Natural killer cell (primary cell): ENCODE results near the gene CDKN1C. TPM values are rescaled to one million over a fixed set of nuclear protein-coding genes. Genes with fewer than 3 reads are reported as not detected.

Experiments
- ATAC-seq, 3 donors: fragments of 150-1000 bp in 2 of 3; fragments of 200-7000 bp in 1 of 3; cut with Tn5 transposase; 1 replicate in 1 of 3; 2 replicates in 2 of 3; pipeline ENCODE4 v1.10.0; 2021; ENCODE audit warnings: mild to moderate bottlenecking in 2 of 3, moderate library complexity in 2 of 3
- DNase-seq, 2 donors: peaks; one replicate each; pipeline versions ENCODE4 v3.0.0 to v3.0.0-alpha.2; 2013 to 2021; ENCODE audit warnings: mixed read lengths in 1 of 2
- H3K27ac ChIP-seq: one replicate; pipeline ENCODE4 v1.5.1; 2013; ENCODE audit warnings: mild to moderate bottlenecking, low read length
- H3K27me3 ChIP-seq: one replicate; pipeline ENCODE4 v1.6.1; 2013; ENCODE audit warnings: low read length; ENCODE audit not compliant: control insufficient read depth, insufficient read depth
- H3K36me3 ChIP-seq: one replicate; pipeline ENCODE4 v1.6.1; 2013; ENCODE audit warnings: low read length; ENCODE audit not compliant: control insufficient read depth, insufficient read depth
- H3K4me1 ChIP-seq: one replicate; pipeline ENCODE4 v1.6.1; 2013; ENCODE audit warnings: low read length; ENCODE audit not compliant: control insufficient read depth, insufficient read depth
- H3K4me3 ChIP-seq: one replicate; pipeline ENCODE4 v1.5.1; 2013; ENCODE audit warnings: low read length
- H3K9me3 ChIP-seq: one replicate; pipeline ENCODE4 v1.6.1; 2013; ENCODE audit warnings: low read length; ENCODE audit not compliant: control insufficient read depth, insufficient read depth
- H3K27ac Mint-ChIP-seq, 2 donors: one replicate each; pipeline ENCODE4 v1.8.0; 2022; ENCODE audit warnings: mild to moderate bottlenecking in 2 of 2, mixed read lengths in 2 of 2, moderate library complexity in 1 of 2
- H3K27me3 Mint-ChIP-seq, 2 donors: one replicate each; pipeline ENCODE4 v1.8.0; 2022; ENCODE audit warnings: low read depth in 2 of 2, mixed read lengths in 2 of 2
- H3K36me3 Mint-ChIP-seq: one replicate; pipeline ENCODE4 v1.8.0; 2022; ENCODE audit warnings: mixed read lengths
- H3K4me1 Mint-ChIP-seq, 2 donors: one replicate each; pipeline ENCODE4 v1.8.0; 2022; ENCODE audit warnings: mixed read lengths in 2 of 2
- H3K4me3 Mint-ChIP-seq: one replicate; pipeline ENCODE4 v1.8.0; 2022; ENCODE audit warnings: mild to moderate bottlenecking, moderate library complexity, mixed read lengths
- H3K9me3 Mint-ChIP-seq, 2 donors: one replicate each; pipeline ENCODE4 v1.8.0; 2022; ENCODE audit warnings: mixed read lengths in 2 of 2
- WGBS: methylation state at CpG from one replicate; pipeline ENCODE4 v1.1.7; 2013; ENCODE audit warnings: missing lambda C conversion rate; ENCODE audit not compliant: insufficient coverage; 5-methylcytosine and 5-hydroxymethylcytosine counted together
- intact Hi-C: fragments of 100-400 bp; cut with micrococcal nuclease; formaldehyde crosslinking; loops from one replicate; pipeline ENCODE4 v1.14.2; 2022
- total RNA-seq, 4 donors: library from RNA; stranded (reverse); fragments of 120-200 nt in 1 of 4; gene quantifications; one replicate each; pipeline versions ENCODE4 v1.2.3 to v1.2.4, GENCODE V29; 2013 to 2022
- TF ChIP-seq, protein P1 (sequence below): fragments of 200-600 bp; IDR thresholded peaks from one replicate; pipeline ENCODE4 v1.8.0; 2022; ENCODE audit warnings: antibody characterized with exemption

CDKN1C gene
- total RNA-seq, 3 donors from 2014 or later (not counting 1 experiment from before 2014, with no cell fraction given) = 2.6 to 27.9 (median 6.3) TPM

DNA sequence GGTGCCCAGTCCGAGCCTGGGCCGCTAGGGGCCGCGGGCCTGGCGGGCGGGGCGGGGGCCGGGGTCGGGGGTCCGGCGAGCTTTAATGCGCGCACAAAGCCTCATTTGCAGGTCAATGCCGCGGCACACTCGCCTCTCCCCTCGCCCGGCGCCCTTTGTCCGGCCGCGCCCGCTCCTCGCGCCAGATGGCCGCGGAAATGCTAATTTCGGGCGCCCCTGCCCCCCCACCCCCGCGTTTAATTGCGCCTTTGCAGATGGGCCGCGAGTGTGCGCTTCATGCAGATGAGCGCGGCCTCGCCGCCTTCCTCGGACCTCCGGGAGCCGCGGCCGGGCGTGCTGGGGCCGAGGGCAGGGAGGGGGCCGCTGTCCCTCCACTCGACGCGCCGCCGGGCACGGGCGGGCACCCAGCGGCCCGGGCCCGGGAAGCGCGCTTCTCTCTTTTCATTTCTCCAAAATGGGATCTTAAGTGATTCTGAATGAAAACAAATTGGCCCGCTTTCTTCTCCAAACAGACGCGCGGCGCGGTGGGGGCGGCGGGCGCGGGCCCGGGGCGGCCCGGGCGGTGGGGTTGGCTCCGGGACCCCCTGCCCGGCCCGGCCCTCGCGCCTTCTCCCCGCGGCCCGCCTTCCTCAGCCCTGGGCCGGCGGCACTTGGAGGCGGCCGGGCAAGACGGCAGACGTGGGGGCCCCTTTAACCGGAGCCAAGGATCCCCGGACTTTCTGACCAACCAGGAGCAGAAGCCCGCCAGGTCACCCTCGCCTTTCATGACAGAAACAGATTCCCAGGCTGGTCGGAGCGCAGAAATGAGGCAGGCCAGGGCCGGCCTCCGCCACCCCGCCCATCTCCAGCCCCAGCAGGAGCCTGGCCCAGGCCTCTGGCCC lies 22.9 kb downstream of the CDKN1C start:
- H3K4me1 ChIP-seq = no peaks in the 10 kb centered on the region
- no peak for ATAC-seq
- TF ChIP-seq, protein P1, sequence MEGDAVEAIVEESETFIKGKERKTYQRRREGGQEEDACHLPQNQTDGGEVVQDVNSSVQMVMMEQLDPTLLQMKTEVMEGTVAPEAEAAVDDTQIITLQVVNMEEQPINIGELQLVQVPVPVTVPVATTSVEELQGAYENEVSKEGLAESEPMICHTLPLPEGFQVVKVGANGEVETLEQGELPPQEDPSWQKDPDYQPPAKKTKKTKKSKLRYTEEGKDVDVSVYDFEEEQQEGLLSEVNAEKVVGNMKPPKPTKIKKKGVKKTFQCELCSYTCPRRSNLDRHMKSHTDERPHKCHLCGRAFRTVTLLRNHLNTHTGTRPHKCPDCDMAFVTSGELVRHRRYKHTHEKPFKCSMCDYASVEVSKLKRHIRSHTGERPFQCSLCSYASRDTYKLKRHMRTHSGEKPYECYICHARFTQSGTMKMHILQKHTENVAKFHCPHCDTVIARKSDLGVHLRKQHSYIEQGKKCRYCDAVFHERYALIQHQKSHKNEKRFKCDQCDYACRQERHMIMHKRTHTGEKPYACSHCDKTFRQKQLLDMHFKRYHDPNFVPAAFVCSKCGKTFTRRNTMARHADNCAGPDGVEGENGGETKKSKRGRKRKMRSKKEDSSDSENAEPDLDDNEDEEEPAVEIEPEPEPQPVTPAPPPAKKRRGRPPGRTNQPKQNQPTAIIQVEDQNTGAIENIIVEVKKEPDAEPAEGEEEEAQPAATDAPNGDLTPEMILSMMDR = no peak
- H3K9me3 ChIP-seq = no peaks in the 10 kb centered on the region
- H3K4me1 Mint-ChIP-seq = peaks cover 0 to 5% of the 10 kb centered on the region in 2 donors
- no peak for DNase-seq
- WGBS = 12% methylated on average over 96 of the region's 96 CpGs
- H3K27me3 ChIP-seq = peaks cover 12% of the 10 kb centered on the region
- no peaks in the 10 kb centered on the region for H3K36me3 ChIP-seq
- H3K9me3 Mint-ChIP-seq = no peaks in the 10 kb centered on the region
- no peak overlapping the region for H3K27ac ChIP-seq
- H3K4me3 Mint-ChIP-seq = no peak overlapping the region
- peaks cover 29 to 37% of the 10 kb centered on the region in 2 donors for H3K27me3 Mint-ChIP-seq
- intact Hi-C loops = no loop called here
- no peak overlapping the region for H3K4me3 ChIP-seq
- H3K36me3 Mint-ChIP-seq = no peaks in the 10 kb centered on the region
- no peak overlapping the region for H3K27ac Mint-ChIP-seq

DNA sequence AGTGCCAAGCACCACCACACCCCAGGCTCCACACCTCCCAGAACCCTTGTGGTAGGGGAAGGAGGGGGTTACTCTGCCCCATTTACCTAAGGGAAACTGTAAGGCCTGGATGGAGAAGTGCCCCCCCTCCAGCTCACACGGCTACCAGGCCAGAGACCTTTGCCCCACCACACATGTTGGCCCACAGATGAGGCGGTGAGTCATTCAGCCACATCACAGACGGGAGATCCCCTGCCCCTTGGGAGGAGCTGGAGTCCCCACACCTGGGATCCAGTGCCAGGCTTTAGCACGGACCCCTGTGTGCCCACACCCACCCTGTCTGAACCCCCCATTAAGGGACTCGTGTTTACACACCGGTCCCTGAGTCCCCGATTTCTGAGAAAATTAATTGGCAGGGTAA lies 24.9 kb downstream of the CDKN1C start:
- DNase-seq (peak in 1 of 2 donors; percentile 22), ATAC-seq (peak in 2 of 3 donors; percentile 48 to 50)
- peaks cover 19 to 30% of the 10 kb centered on the region in 2 donors for H3K27me3 Mint-ChIP-seq
- Histone ChIP-seq H3K9me3 (no peaks in the 10 kb centered on the region), H3K4me1 (no peaks in the 10 kb centered on the region), H3K27me3 (peaks cover 8% of the 10 kb centered on the region), H3K4me3 (no peak overlapping the region), H3K36me3 (no peaks in the 10 kb centered on the region), H3K27ac (no peak overlapping the region)
- intact Hi-C loops = no loop called here
- no peak overlapping the region for H3K27ac Mint-ChIP-seq
- no peaks in the 10 kb centered on the region for H3K9me3 Mint-ChIP-seq
- no peaks in the 10 kb centered on the region for H3K4me1 Mint-ChIP-seq
- H3K4me3 Mint-ChIP-seq = no peak overlapping the region
- TF ChIP-seq, protein P1 = no peak
- no peaks in the 10 kb centered on the region for H3K36me3 Mint-ChIP-seq
- 63% methylated on average over 7 of the region's 7 CpGs for WGBS

DNA sequence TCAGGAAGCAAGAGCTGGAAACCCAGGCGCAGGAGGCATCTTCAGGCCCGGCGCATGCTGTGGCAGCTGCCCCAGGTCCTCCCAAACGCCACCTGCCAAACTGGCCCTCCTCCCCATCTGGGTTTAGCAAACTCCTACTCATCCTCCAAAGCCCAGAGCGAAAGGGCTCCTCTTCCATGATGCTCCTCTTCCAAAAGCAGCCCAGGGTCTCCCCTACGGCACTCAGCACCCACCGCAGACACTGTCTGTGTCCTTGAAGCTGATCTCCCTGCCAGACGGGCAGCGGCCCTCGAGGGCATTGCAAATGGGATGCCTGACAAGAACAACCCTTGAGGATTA lies 25.9 kb downstream of the CDKN1C start:
- Histone ChIP-seq H3K9me3 (no peaks in the 10 kb centered on the region), H3K4me1 (no peaks in the 10 kb centered on the region), H3K27me3 (peaks cover 8% of the 10 kb centered on the region), H3K27ac (no peak overlapping the region), H3K4me3 (no peak overlapping the region), H3K36me3 (no peaks in the 10 kb centered on the region)
- DNase-seq (no peak), ATAC-seq (no peak)
- H3K4me1 Mint-ChIP-seq = no peaks in the 10 kb centered on the region
- no peaks in the 10 kb centered on the region for H3K9me3 Mint-ChIP-seq
- no peak overlapping the region for H3K4me3 Mint-ChIP-seq
- WGBS = 91% methylated on average over 10 of the region's 10 CpGs
- intact Hi-C loops = no loop called here
- H3K36me3 Mint-ChIP-seq = no peaks in the 10 kb centered on the region
- TF ChIP-seq, protein P1 = no peak
- H3K27me3 Mint-ChIP-seq = peaks cover 13 to 26% of the 10 kb centered on the region in 2 donors
- no peak overlapping the region for H3K27ac Mint-ChIP-seq
